Measurements from ENCODE around the gene GDF2. TPM values are rescaled to one million over a fixed set of nuclear protein-coding genes. Genes with fewer than 3 reads are reported as not detected.

Gene GDF2
- total and polyA plus RNA-seq, 4 donors = not detected

GRCh38 chr10:47289921-47290320, 32.3 kb upstream of the GDF2 start:
- DNase-seq = no peak
- Histone ChIP-seq H3K27me3 (ENCODE audit: control insufficient read depth in 3 of 3, insufficient read depth in 3 of 3, low read length in 2 of 3) (no peaks in the 10 kb centered on the region), H3K4me3 (no peak overlapping the region), H3K4me1 (ENCODE audit: control insufficient read depth in 5 of 5, insufficient read depth in 5 of 5, low read length in 5 of 5) (peaks cover 0 to 19% (median 3%) of the 10 kb centered on the region in 5 donors), H3K36me3 (ENCODE audit: control insufficient read depth in 4 of 4, insufficient read depth in 4 of 4, low read length in 4 of 4) (no peaks in the 10 kb centered on the region), H3K9me3 (ENCODE audit: control insufficient read depth in 4 of 4, insufficient read depth in 3 of 4, low read length in 3 of 4) (peaks cover 0 to 3% (median 0%) of the 10 kb centered on the region in 4 donors), H3K9ac (ENCODE audit: insufficient read depth in 1 of 2, low read length in 2 of 2) (no peak overlapping the region), H3K27ac (ENCODE audit: low read depth in 1 of 2, low read length in 1 of 2) (no peak overlapping the region)
- TF ChIP-seq CTCF (IDR thresholded peaks at IDR 0.05; ENCODE audit: control extremely low read depth, extremely low read depth) = no peak
- WGBS, 2 donors = 93 to 94% methylated on average over 6 of the region's 6 CpGs
- no peak for ATAC-seq (ENCODE audit: insufficient read depth, low FRiP score)

- H3K27ac ChIP-seq (ENCODE audit: low read depth in 1 of 2, low read length in 1 of 2) = no peak overlapping the region
- H3K4me3 ChIP-seq = no peak overlapping the region
- H3K4me1 ChIP-seq (ENCODE audit: control insufficient read depth in 5 of 5, insufficient read depth in 5 of 5, low read length in 5 of 5) = peaks cover 0 to 20% (median 3%) of the 10 kb centered on the region in 5 donors
- peaks cover 0 to under 1% (median 0%) of the 10 kb centered on the region in 3 donors for H3K27me3 ChIP-seq (ENCODE audit: control insufficient read depth in 3 of 3, insufficient read depth in 3 of 3, low read length in 2 of 3)
- no peaks in the 10 kb centered on the region for H3K36me3 ChIP-seq (ENCODE audit: control insufficient read depth in 4 of 4, insufficient read depth in 4 of 4, low read length in 4 of 4)
- no peak for DNase-seq
- no peak for ATAC-seq (ENCODE audit: insufficient read depth, low FRiP score)
- H3K9ac ChIP-seq (ENCODE audit: insufficient read depth in 1 of 2, low read length in 2 of 2) = no peak overlapping the region
- H3K9me3 ChIP-seq (ENCODE audit: control insufficient read depth in 4 of 4, insufficient read depth in 3 of 4, low read length in 3 of 4) = peaks cover 0 to 3% (median 0%) of the 10 kb centered on the region in 4 donors
- TF ChIP-seq CTCF (IDR thresholded peaks at IDR 0.05; ENCODE audit: control extremely low read depth, extremely low read depth) = no peak
- WGBS, 2 donors = 79 to 85% methylated on average over 3 of the region's 3 CpGs
Measured at GRCh38 chr10:47290338-47290737, 31.9 kb upstream of the GDF2 start.

- peaks cover 0 to 29% (median 9%) of the 10 kb centered on the region in 5 donors for H3K4me1 ChIP-seq (ENCODE audit: control insufficient read depth in 5 of 5, insufficient read depth in 5 of 5, low read length in 5 of 5)
- no peak overlapping the region for H3K27ac ChIP-seq (ENCODE audit: low read depth in 1 of 2, low read length in 1 of 2)
- WGBS, 2 donors = 72% methylated on average over 3 of the region's 3 CpGs
- ATAC-seq (ENCODE audit: insufficient read depth, low FRiP score) (no peak), DNase-seq (no peak)
- no peaks in the 10 kb centered on the region for H3K36me3 ChIP-seq (ENCODE audit: control insufficient read depth in 4 of 4, insufficient read depth in 4 of 4, low read length in 4 of 4)
- no peak overlapping the region for H3K9ac ChIP-seq (ENCODE audit: insufficient read depth in 1 of 2, low read length in 2 of 2)
- H3K9me3 ChIP-seq (ENCODE audit: control insufficient read depth in 4 of 4, insufficient read depth in 3 of 4, low read length in 3 of 4) = peaks cover 0 to 6% (median 0%) of the 10 kb centered on the region in 4 donors
- peaks cover 0 to 4% (median 0%) of the 10 kb centered on the region in 3 donors for H3K27me3 ChIP-seq (ENCODE audit: control insufficient read depth in 3 of 3, insufficient read depth in 3 of 3, low read length in 2 of 3)
- TF ChIP-seq CTCF (IDR thresholded peaks at IDR 0.05; ENCODE audit: control extremely low read depth, extremely low read depth) = no peak
- no peak overlapping the region for H3K4me3 ChIP-seq
Measured at GRCh38 chr10:47291682-47292081, 30.6 kb upstream of the GDF2 start.

GRCh38 chr10:47294057-47294456, 28.2 kb upstream of the GDF2 start:
- no peak overlapping the region for H3K27ac ChIP-seq (ENCODE audit: low read depth in 1 of 2, low read length in 1 of 2)
- ATAC-seq (ENCODE audit: insufficient read depth, low FRiP score) (no peak), DNase-seq (no peak)
- no peak overlapping the region for H3K9ac ChIP-seq (ENCODE audit: insufficient read depth in 1 of 2, low read length in 2 of 2)
- no peak for TF ChIP-seq CTCF (IDR thresholded peaks at IDR 0.05; ENCODE audit: control extremely low read depth, extremely low read depth)
- peaks cover 0 to 6% (median 0%) of the 10 kb centered on the region in 4 donors for H3K9me3 ChIP-seq (ENCODE audit: control insufficient read depth in 4 of 4, insufficient read depth in 3 of 4, low read length in 3 of 4)
- H3K27me3 ChIP-seq (ENCODE audit: control insufficient read depth in 3 of 3, insufficient read depth in 3 of 3, low read length in 2 of 3) = peaks cover 0 to 4% (median 2%) of the 10 kb centered on the region in 3 donors
- no peak overlapping the region for H3K4me3 ChIP-seq
- 93 to 98% methylated on average over 9 of the region's 9 CpGs for WGBS, 2 donors
- H3K36me3 ChIP-seq (ENCODE audit: control insufficient read depth in 4 of 4, insufficient read depth in 4 of 4, low read length in 4 of 4) = no peaks in the 10 kb centered on the region
- peaks cover 0 to 43% (median 15%) of the 10 kb centered on the region in 5 donors for H3K4me1 ChIP-seq (ENCODE audit: control insufficient read depth in 5 of 5, insufficient read depth in 5 of 5, low read length in 5 of 5)

All from lung (tissue), 12 donors.